CD4-positive, alpha-beta T cell treated with Interleukin-21 for 1 hour (primary cell): Measurements from ENCODE around the gene INPP5A.
"Not testable (repeated sequence)": the region's sequence is repeated elsewhere in the genome, so short reads cannot be mapped to it uniquely, and the experiment has no call there.

Experiments
- DNase-seq: peaks from one replicate; pipeline ENCODE4 v3.0.0-alpha.2; 2020

Gene INPP5A

DNA sequence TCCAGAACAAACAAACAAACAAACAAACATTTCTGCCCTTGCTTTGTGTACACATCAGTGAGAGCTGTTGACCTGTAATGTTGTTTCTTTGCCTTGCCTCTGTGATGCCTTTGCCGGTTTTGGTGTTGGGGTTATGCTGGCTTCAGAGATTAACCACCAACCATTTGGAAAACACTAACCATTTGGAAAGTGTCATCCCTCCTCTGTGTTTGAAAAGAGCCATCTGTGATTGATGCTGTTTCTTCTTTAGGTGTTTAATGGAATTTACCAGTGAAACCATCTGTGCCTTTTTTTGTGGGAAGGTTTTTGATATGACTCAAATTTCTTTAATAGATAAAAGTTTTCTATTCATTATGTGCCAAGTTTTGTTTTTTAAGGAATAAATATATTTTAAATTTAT is 46.5 kb downstream of the INPP5A start:
- DNase-seq, result no peak

DNA sequence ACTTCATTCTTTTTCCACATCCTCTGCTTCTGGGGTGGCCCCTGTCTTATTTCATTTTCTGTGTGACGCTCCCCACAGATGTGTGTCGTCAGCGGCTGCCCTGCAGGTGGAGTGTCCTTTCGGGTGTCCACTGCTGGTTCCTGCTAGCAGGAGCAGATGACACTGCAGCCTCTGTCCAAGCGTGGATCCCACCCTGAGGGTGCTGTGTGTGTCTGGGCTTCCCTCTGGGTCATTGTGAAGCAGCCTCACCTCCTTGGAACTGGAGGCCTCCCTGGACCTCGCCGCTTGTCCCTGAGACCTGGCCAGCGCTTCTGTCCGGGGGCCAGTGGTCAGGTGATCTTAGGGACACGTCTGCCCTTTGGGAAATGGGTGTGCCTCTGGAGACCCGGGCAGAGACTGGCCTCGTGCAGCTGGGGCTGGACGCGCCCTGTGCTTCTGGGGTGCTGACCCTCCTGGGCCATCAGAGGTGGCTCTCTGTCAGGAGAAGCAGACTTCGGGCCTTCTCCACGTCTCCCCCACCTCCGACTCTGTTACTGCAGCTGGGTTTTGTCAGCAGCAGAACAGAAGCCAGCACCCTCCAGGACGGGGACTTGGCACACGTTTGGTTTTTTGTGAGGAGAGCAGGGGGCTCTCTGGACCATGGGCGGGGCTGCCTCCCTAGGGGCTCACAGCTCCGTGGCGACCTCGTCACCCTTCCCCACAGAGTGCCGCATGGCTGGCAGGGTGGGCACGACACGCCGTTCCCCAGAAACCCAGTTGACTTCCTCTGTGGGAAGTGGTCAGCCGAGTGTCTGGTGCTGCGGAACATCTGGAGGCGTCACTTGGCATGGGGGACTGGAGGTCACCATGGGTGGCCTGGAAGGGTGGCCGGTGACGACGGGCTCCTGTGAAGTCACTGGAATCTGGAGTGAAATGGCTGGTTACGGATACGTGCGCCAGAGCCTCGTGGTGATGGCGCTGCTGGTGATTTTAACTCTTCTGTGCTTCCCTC is 48.4 kb downstream of the INPP5A start:
- no peak for DNase-seq

DNA sequence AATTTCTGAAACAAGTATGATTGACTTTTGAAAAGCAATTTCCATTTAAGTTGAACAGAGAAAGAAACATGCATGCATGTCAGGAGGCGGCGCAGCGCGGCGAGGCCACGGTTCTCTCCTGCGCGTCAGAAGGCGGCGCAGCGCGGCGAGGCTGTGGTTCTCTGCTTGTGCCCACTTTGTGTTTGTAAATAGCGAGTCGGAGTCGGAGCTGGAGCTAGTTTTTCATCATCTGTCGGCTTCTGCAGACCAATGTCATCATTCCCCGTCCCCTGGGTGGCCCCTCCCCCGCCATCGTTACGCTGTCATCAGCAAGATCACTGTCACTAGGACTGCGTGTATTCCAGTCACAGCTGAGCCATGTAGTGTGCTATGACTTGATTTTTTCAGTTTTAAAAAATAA is 49.2 kb downstream of the INPP5A start:
- DNase-seq, result no peak

DNA sequence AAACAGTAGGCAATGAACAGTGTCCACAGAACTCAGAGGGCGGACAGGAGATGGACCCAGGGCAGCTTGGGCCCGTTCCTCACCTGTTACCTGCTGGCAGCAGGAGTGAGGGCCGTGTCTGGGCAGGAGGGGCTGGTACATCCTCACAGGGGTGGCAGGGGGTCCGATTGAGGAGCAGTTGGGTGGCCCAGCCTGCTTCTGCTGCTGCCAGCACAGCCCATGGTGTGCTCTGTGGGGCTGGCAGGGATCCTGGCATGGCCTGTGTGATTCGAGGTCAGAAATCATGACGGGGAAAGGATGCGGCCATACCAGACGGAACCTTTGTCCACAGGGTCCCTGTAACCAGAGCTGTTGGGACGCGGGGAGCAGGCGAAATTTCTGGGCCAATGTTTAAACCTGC is 49.6 kb downstream of the INPP5A start:
- no peak for DNase-seq

DNA sequence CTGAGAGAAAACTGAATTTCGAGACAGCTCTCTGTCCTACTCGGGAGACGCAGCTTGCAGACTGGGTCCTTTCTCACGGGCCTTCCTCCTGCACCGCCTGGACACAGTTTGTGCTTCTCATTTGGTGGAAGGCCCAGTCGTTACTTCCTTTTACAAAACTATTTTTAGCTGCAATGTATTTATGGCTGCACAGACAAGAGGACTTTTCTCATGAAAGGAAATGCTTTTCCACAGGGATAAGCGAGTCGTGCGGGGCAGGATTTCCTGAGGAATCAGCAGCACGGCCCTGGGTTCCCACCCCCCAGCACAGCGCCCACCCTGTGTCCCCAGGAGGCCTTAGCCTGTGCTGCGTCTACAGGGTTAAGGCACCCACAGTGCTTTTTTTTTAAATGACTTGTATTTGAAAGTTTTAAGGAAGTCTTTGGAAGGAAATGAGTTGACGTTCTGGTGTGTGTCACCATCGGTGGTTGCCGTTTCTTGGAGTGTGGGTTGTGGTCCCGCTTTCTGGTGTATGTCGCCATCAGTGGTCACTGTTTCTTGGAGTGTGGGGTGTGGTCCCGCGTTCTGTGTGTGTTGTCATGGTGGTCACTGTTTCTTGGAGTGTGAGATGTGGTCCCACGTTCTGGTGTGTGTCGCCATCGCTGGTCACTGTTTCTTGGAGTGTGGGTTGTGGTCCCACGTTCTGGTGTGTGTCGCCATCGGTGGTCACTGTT is 50.9 kb downstream of the INPP5A start:
- peak; percentile 24 for DNase-seq

DNA sequence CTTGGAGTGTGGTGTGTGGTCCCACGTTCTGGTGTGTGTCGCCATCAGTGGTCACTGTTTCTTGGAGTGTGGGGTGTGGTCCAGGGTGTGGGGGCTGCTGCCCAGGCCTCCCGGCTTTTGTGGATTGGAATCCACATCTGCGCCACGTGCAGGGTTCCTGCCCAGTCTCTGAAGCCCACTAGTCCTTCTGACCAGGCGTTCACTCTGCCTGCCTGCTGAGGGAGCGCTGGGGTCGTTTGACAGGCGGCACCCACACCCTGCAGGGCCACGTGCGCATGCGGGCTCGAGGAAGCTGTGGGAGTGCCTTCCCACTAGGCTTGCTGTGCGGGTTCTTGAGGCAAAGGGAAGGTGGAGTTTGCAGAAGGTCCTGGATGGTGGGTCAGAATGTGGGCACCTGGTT is 51.4 kb downstream of the INPP5A start:
- no peak for DNase-seq

DNA sequence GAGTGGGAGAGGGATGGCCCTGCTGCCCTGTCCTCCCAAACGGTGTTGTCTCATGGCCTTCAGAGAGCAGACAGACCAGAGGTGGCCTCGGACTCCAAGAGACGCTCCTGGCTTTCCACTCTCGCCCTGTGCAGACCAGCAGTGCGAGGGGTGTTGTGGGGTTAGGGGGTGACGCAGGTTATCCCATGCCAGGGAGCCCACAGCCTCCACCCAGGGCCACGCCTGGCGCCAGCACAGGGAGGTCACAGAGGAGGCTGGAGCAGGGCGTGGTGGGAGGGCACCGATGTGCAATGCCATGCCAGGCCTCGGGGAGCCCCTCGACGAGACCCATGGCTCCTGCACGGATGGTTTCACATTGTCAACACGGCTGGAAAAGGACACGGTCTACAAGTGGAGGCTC is 52.1 kb downstream of the INPP5A start:
- no peak for DNase-seq

GRCh38 chr10:132590094-132590751 is 52.6 kb downstream of the INPP5A start:
- no peak for DNase-seq

DNA sequence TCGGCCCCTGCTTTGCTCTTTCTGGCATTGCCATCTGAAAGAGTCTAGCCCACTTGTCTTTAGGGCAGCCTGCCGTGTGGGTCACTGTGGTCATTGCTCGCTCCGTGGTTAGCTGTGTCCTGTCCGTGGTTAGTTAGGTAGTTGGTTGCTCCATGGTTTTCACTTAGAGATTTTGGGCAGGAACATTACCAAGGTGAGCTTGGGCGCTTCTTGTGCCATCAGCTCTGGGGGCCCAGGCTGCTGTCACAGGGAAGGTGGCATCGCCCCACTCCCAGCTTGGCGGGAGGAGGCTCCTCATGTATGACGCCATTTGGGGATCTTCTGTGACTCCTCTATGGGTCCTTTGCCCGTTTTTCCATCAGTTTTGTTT is 53.1 kb downstream of the INPP5A start:
- DNase-seq, result no peak

- DNase-seq, result no peak
Measured at GRCh38 chr10:132591166-132591971, 53.8 kb downstream of the INPP5A start.

GRCh38 chr10:132592790-132593383 is 55.3 kb downstream of the INPP5A start:
- no peak for DNase-seq

DNA sequence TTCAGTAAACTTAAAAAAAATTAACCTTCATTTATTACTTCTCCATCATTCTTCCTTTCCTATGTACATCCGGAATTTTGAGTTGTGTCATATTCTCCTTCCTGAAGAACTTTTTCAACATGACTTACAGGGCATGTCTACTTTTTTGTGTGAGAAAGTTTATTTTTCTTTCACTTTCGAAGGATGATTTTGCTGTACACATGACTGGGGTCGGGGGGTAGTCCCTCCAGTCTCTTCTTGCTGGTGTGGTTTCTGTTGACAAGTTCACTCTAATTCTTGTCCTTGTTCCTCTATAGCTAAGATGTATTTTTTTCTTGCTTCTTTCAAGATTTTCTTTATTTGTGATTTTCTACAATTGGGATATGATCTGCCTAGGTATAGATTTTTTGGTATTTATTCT is 55.8 kb downstream of the INPP5A start:
- DNase-seq, result no peak

DNA sequence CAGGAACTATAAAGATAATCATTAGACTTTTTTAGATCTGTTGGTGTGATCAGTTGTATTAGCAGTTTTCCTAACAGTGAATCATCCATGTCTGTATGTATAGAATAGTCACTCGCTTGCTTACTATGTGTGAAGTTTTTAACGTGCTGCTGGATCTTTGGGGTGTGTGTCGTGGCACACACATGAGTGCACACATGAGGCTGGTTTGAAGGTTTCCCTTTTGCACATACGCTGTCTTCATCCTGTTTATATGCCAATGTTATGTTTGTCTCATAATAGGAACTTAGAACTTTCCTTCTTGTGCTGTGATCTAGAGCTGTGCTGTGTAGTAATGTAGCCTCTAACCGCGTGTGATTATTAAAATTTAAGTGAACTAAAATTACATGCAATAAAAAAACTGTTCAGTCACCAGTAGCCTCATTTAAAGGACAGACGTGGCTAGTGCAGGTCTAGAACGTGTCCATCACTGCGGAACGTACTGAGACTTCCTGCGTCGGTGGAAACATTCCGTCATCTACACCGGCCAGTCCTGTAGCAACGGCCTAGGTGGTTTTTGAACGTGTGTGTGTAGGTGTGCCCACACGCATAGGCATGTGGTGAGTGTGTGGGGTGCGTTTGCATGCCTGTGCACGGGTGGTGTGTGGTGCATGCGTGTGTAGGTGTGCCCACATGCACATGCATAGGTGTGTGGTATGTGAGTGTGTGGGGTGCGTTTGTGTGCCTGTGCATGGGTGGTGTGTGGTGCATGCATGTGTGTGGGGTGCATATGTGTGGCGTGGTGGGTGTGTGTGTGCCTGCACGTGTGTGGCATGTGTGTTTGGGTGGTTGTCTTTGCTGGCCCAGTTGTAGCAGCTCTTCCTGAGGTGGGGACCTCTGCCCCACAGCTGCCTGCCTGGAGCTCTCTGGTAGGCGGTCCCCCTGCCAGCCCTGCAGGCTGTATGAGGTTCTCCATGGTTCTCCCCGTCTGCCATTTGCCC is 56.6 kb downstream of the INPP5A start:
- no peak for DNase-seq

DNA sequence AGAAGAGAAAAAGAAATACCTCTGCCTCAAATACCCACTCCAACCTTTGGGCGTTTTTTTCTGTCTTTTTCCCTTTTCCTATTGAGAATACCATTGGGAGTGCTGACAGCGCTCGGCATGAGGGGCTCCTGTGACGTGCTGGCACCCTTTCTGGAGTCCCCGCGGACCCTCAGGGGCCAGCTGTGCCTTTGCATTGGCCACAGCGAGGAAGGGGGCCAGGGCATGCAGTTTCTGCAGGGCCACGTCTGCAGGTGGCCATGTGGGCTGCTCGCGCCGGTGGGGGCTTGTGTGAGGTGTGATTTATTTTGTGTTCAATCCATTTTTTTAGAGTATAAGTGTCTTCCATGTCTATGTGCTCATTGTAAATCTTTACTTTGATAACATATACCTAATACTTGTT is 57.4 kb downstream of the INPP5A start:
- no peak for DNase-seq

- no peak for DNase-seq
Measured at GRCh38 chr10:132595854-132596253, 58.3 kb downstream of the INPP5A start.

- DNase-seq, result no peak
Measured at GRCh38 chr10:132596742-132597279, 59.2 kb downstream of the INPP5A start.

DNA sequence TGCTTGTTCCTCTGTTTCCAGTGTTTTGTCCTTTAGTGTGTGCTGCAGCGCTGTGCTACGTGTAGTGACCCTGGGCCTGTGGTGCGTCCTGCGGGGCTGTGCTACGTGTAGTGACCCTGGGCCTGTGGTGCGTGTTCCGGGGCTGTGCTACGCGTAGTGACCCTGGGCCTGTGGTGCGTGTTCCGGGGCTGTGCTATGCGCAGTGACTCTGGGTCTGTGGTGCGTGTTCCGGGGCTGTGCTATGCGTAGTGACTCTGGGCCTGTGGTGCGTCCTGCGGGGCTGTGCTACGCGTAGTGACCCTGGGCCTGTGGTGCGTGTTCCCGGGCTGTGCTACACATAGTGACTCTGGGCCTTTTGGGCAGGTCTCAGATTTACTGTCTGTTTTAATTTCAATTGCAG is 60.1 kb downstream of the INPP5A start:
- no peak for DNase-seq

DNA sequence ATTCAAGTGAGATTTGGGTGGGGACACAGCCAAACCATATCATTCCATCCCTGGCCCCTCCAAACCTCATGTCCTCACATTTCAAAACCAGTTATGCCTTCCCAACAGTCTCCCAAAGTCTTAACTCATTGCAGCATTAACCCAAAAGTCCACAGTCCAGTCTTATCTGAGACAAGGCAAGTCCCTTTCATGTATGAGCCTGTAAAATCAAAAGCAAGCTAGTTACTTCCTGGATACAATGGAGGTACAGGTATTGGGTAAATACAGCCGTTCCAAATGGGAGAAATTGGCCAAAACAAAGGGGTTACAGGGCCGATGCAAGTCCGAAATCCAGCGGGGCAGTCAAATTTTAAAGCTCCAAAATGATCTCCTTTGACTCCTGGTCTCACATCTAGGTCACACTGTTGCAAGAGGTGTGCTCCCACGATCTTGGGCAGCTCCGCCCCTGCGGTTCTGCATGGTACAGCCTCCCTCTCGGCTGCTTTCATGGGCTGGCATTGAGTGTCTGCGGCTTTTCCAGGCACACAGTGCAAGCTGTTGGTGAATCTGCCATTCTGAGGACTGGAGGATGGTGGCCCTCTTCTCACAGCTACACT is 61.5 kb downstream of the INPP5A start:
- not testable (repeated sequence) for DNase-seq

- DNase-seq, result no peak
Measured at GRCh38 chr10:132599732-132600131, 62.1 kb downstream of the INPP5A start.

- DNase-seq, result no peak
Measured at GRCh38 chr10:132600416-132600815, 62.8 kb downstream of the INPP5A start.
